ENCODE measurements around the gene G3BP2. TPM values are rescaled to one million over a fixed set of nuclear protein-coding genes. Genes with fewer than 3 reads are reported as not detected.

G3BP2 gene
- 71.0 and 73.0 TPM in 2 replicates for total RNA-seq

GRCh38 chr4:75673027-75673958 is at the start of gene G3BP2:
G3BP2 (minus strand) TSS chr4:75673411; CDS start chr4:75662025, 11,386 bp downstream.

GRCh38 chr4:75630174-75630936 is 42.9 kb downstream of the G3BP2 start, which contains the start of gene CDKL2:
CDKL2 (minus strand) TSS chr4:75630528; CDS start chr4:75625988, 4,540 bp downstream.

Other genes with a start within 250 kb of the G3BP2 start
- 12.7 and 19.6 TPM in 2 replicates for gene RCHY1, start 159.0 kb downstream of the G3BP2 start, total RNA-seq
- gene THAP6, start 158.9 kb downstream of the G3BP2 start, total RNA-seq, result 4.2 and 5.1 TPM in 2 replicates
- 0.38 and 2.1 TPM in 2 replicates for gene ODAPH, start 117.3 kb downstream of the G3BP2 start, total RNA-seq
- gene CDKL2, start 42.9 kb downstream of the G3BP2 start, total RNA-seq, result 1.5 and 2.7 TPM in 2 replicates
- 27.0 and 32.6 TPM in 2 replicates for gene USO1, start 51.2 kb upstream of the G3BP2 start, total RNA-seq
- gene PPEF2, start 229.0 kb upstream of the G3BP2 start, total RNA-seq, result 0.13 TPM in 1 of 2 replicates, not detected in the other